IPS DF 19.7 (cell line): Measurements from ENCODE around the gene CRYBA4.
"Not testable (repeated sequence)": the region's sequence is repeated elsewhere in the genome, so short reads cannot be mapped to it uniquely, and the experiment has no call there.

ENCODE experiments used
- DNase-seq: peaks from one replicate; pipeline ENCODE4 v3.0.0-alpha.2; 2013; ENCODE audit warnings: low read depth, low spot score

The CRYBA4 gene

DNA sequence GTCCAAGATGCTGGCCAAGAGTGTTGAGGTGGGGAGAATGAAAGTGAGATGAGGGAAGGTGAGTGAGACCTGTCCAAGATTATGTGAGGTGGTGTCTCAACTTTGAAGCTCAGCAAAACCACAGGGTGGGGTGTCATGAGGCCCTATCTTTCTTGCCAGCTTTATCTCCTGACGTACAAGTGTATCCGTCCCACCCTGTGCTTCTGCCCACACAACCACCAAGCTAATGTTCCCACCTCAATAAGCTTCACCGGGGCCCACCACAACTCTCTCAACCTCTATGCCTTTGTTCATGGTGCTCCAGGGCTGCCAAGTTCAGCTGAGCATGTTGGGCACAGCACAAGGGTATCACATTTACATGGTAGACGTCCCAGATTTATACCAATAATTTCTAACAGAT lies 24.7 kb upstream of the CRYBA4 start:
- DNase-seq, result no peak

DNA sequence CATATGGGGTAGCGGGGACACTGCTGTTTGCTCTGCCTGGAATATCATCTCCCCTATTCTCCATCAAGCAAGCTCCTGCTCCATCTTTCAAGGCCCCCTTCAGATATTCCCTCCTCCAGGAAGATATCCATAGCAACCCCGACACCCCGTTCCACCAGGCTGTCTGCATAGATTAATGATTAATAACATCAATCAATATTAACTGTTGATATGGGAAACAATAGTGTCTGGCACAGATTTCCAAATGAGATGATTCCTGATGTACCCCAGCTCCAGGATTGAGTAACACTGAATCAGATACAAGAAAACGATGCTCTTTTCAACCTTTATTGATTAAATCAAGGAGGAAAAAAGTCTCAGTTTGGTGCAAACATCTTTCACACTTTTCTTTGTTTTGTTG lies 24.3 kb upstream of the CRYBA4 start:
- no peak for DNase-seq

DNA sequence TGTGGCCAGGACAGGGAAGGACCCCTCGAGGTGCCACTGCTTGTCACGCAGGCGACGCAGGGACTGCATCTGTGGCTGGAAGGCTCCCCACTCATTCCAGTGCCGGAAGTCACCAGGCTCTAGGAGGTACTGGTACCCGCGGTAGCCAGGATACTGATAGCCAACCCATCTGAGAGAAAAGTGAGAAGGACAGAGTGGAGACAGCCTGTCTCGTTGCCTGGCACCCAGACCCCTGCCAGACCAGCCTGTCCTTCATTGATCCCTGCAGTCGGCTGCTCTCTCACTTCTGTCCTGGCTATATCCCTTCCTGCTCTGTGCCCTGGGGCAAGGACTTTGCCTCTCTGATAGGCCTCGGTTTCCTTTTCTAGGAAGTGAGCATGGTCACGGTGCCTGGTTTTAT lies 22.3 kb upstream of the CRYBA4 start:
- DNase-seq, result no peak

DNA sequence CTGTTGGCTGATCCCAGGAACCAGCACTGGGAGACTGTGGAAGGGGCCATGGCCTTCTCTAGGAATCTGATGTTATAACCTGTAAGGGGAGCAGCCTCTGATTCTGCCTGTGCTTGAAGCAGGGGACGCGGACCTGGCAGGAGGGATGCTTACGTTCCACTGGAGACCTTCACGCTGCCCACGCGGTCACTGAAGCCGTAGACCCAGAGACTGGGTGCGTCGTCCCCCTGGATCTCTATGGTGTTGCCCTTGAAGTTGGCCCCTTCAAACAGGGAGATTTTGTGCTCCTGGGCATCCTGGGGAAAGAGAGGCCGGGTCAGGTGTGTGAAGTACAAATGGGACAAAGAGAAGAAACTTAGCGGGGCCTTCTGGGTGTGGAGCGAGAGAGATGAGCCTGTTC lies 20.0 kb upstream of the CRYBA4 start:
- DNase-seq, result no peak

DNA sequence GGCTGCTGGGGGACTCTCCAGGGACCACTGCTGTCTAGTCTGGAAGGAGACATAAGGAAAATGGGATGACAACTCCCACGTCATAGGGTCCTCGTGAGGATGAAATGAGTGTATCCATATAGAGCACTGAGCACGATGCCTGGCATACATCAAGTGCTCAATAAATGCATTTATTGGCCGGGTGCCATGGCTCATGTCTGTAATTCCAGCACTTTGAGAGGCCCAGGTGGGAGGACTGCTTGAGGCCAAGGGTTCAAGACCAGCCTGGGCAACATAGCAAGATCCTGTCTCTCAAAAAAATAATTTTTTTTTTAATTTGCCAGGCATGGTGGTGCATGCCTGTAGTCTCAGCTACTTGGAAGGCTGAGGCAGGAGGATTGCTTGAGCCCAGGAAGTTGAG lies 19.6 kb upstream of the CRYBA4 start:
- no peak for DNase-seq

DNA sequence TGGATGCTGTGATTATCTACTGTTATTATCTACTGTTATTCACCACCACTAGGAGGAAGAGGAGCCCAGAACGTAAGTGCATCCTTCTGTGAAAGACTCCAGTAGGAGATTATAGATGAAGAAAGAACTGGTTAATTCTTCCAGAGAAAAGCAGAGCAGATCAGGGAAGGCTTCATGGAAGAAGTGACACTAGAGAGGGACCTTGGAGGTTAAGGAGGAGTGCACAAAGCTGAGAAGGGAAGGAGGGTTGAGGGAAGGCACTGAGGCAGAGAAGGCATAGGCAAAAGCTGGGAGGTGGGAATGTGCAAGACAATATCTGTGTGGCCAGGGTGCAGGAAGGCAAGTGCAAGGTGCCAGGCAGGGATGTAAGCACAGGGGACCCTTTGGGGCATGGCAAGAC lies 17.4 kb upstream of the CRYBA4 start:
- DNase-seq, result no peak

DNA sequence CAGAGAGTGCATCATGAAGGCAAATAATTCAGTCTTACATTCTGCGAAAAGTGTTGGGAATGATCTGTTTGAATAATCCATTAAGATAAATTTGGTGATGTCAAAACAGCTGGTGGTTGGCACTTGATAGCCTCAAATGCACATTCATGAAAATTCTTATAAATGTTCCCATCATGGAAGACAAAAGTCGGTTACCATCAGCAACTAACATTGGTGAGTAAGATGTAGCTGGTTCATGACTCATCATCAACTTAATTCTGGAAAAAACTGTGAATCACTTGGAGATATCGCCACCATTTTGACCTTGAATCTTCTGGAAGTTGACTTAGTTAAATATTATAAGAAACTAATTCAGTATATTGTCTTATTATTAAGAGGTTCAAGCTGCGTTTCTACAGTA lies 15.2 kb upstream of the CRYBA4 start:
- no peak for DNase-seq

DNA sequence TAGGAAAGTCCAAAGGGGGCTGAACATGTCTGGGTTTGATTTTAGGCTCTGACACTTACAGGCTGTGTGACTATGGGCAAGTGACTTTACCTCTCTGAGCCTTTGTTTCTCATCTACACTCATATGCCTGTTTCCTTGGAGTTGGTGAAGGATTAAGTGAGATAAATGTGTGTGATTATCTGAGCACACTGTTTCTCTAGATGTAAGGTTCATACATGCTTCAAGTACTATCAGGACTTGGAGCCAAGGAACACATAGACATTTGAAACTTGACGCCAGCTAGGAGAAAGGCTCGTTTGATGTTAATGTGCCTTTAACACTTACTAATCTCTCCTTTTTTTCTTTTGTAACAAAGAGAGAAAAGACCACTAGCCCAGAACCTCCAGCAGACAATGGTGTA lies 13.6 kb upstream of the CRYBA4 start:
- DNase-seq, result no peak

DNA sequence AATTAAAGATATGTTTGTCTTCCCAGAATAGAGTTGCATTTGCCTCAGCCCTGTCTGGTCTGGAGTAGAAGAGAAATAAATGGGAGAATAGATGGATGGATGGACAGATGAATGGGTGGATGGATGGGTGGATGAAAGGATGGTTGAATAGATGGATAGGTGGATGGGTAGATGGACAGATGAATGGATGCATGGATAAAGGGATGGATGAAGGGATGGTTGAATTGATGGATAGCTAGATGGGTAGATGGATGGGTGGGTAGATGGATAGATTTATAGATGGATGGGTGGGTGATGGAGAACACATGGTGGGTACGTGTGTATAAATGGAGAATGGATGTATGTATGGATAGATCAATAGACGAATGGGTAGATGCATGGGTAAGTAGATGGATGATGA lies 12.5 kb upstream of the CRYBA4 start:
- no peak for DNase-seq

DNA sequence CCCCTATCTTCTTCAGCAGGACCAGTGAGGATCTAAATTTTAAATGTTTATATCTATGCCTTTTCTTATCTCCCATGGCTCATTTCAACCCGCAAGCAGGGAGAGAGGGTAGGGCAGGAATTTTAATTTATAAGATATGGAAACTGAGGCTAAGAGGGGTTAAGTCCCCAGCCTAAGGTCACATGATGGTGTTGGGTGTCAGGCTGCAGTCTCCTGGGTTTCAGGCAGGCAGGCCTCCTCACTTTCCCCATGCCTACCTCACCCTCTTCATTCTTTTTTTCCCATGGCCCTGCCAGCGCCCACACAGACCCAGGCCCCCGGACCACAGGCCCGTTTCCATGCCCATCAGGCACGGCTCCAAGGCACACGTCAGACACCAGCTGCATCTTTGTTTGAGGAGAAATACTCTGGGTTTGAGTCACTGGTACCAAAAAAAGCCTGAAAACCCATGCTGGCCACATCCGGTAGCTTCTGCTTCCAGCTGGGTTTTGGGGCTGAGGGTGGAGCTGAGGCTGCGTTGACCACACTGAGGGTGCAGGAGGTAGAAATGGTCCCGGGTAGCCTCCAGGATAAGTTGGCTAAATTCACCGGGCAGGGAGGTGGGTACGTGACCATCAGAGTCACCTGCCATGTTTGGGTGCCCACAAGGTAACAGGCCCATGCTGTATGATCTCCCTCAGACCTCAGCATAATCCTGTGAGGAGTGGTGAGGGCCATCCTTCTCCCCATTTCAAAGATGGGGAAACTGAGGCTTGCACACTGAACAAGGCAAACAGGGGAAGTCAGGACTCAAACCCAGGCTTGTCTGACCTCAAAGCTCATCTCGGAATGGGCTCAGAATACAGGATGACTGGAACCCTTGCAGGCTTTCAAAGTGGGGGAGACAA lies 11.4 kb upstream of the CRYBA4 start:
- DNase-seq, result no peak

DNA sequence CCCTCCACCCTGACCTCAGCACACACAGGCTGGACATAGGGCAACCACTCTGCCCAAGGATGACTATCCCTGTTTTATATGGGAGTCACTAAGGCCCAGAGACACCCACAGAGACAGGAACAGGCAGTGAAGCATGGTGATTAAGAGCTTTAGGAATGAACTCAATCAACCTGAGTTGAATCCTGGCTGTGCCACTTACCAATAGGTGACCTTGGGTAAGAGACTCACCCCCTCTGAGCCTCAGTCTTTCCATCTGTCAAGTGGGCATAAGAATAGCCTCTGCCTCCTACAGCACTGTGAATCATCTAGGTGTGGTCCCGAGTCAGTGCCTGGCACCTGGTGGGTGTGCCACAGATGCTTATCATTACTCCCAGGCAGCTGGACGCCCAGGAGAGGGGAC lies 10.8 kb upstream of the CRYBA4 start:
- no peak for DNase-seq

DNA sequence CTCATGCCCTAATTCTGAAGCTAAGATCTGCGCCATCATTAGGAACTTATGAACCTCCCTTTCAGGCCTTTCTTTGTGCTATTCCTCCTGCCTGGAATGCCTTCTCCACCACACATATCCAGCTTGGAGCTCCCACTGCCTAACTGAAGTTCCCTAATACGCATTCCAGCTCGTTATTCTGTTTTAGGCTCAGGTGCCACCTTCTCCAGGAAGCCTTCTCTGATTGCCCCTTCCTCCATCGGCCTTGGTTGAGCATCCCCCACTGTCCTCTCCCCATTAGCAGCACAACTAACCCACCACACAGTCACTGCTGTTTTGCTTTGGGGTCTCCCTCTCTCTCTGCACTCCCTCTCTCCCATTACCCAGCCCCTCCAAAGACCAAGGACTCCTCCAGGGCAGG lies 9.1 kb upstream of the CRYBA4 start:
- no peak for DNase-seq

DNA sequence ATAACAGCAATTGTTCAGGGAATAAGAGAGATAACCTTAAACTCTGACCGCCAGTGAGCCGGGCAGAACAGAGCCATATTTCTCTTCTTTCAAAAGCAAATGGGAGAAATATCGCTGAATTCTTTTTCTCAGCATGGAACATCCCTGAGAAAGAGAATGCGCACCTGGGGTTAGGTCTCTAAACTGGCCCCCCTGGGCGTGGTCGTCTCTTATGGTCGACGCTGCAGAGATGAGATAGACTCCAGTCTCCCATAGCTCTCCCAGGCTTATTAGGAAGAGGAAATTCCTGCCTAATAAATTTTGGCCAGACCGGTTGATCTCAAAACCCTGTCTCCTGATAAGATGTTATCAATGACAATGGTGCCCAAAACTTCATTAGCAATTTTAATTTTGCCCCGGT lies 8.0 kb upstream of the CRYBA4 start:
- not testable (repeated sequence) for DNase-seq

DNA sequence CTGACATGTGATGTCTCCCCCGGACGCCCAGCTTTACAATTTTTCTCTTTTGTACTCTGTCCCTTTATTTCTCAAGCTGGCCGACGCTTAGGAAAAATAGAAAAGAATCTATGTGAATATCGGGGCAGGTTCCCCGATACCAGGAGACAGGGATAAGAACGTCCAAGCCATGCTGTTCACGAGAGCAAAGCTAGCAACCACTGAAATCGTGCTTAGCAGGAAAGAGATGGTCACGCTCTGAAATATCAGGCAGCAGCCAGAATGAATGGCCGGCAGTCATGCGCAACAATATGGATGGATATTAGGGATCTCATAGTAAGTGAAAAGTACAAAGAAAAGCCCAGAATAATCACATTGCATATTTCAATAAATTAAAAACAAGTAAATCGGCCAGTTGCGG lies 7.4 kb upstream of the CRYBA4 start:
- no peak for DNase-seq

DNA sequence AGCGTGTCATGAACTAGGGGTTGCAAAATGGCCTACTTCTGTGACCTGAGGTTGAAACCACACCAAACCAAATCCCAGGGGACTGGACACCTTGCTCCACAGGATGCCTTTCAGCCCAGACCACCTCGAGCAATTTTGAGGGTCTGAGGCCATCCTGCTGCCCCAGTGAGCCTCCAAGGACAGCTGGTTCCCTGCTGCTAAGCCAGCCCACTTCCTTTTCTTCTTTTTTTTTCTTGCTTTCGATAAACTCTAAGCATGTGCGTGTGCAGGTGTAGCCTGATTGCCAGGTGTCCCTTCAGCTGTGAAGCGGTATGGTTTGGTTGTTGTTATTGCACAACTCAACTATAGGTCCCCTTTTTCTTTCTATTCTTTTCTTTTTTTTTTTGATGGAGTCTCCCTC lies 6.6 kb upstream of the CRYBA4 start:
- DNase-seq, result no peak

DNA sequence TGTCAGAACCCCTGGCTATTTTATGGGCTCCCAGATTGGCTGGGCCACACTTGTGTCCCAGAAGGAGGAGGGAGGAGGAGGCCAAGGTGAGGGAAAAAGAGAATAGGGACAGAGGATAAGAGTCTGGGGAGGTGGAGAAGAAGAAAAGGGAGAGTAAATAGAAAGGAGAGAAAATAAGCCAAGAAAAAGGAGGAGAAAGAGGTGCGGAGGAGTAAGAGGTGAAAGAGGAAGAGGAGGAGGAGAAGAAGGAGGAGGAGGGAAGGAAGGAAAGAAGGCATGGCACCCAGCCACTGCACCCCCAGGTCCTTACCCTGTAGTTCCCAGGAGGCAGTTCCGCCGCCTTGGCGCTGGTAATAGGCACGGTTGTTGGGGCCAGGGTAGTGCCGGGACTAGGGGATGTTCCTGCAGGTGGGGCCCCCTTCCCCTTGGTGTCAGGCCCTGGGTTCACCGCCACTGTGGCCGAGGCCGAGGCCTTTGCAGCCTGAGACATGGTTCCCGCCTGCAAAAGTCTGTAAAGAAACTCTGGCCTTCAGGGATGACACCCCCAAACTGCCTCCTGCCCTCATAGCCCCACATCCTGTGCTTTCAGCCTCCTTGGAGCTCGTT lies 5.8 kb upstream of the CRYBA4 start:
- no peak for DNase-seq

DNA sequence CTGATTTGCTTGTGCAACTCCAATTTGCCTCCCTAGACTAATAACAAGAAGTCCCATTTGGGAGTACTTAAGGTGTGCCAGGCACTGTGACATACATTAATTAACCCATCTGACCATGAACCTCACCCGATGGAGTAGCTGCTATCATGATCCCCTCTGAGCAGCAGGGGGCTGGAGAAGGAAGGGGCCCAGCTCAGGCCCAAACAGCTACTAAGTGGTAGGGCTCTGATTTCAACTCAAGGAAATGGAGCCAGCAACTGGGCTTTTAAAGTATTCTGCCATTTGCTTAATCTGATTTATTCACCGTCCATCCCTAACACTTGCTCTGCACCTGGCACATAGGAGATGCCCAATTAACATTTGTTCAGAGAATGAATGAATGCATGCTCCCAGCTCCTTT lies 5.1 kb upstream of the CRYBA4 start:
- DNase-seq, result no peak

DNA sequence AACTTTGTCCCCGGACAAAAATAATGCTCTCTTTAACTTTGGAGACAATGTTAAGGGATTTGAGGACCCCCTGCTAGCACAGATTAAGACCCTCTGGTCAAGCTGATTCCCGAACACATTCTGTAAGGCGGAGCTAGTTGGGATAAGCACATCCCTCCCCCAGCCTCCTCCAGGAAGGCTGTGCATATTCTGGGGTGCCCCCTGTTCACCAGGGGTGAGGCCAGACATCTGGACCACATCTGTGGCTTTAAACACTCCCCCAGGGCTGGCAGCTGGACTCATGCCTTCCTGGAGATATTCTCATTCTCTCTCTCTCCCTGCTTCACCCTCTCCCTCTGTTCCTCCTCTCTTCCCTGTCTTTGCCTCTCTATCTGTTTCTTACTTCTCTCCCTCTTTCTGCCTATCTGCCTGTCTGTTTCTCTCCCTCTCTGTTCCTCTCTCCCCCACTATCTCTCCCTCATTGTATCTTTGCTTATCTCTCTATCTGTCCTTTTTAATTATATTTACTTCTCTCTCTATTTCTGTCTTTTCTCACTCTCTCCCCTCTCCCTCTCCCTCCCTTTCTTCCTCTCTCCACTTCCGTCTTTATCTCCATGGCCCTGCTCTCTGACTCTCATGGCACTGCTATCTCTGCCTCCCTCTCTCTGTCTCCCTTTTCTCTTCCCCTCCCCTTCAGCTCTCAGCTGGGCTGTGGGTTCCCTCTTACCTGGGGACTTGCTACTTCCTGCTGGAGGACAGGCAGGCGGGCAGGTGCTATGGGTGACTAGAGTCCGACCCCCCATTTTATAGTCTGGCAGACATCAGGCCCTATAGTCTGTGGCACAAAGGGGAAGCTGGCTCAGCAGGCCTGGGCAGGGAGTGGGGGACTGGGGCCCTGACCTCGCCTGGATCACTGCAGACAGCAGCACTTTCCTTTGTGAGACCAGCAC lies 4.2 kb upstream of the CRYBA4 start, which contains the start of gene CRYBB1:
TSS of gene CRYBB1 (minus strand) at position 757 of the 929 bp plus-strand sequence. CDS start 1,708 bp downstream, outside the sequence.
- no peak for DNase-seq

DNA sequence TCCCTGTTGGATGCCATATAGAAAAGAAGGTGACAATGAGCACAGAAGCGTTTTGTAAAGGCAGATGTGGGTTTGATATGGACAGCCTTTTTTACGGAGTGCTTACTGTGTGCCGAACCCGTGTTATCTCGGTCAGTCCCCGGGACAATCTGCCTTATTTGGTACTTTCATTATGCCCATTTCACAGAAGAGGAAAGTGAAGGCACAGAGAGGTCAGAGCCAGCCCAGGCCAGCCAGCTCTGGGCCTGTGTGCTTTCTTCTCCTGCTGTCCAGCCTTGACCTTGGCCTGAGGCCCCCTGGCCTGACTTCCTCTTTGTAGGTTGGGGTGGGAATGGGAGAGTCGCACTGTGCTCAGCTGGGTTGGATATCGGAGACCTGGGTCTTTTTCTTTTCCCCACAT lies 3.3 kb upstream of the CRYBA4 start:
- DNase-seq, result no peak

DNA sequence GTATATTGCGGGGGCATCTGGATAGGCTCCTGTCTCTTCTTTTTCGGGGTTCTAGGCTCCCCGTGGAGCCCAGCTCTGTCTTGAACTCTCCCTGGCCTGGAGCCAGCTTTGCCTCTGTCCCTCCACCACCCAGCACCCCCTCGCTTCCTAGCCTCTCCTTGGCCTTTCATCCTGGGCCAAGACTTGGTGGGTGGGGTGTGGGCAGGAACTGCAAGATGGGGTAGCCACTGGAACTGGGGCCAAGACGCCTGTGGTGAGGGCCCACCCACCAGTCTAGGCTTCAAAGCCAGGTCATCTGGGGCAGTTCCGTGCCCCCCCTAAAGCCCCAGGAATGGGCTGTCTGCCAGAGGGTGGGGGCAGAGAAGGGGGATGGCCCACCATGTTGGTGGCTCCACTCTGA lies 2.3 kb upstream of the CRYBA4 start:
- no peak for DNase-seq

DNA sequence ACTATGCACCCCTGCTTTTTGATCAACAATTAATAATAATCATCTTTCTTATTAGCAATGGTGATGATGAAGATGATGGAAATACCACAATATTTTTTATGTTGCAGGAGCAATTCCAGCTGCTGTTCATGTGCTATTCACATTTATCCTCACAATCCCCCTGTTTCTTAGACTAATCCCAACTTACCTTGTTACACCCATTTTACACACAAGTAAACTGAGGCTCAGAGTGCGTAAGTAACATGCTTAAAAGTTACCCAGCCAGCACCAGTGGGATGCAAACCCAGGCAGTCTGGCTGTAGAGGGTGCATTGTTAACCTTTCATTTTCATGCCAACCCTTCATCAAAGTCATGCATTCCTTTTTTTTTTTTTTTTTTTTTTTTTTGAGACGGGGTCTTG lies 1.6 kb upstream of the CRYBA4 start:
- DNase-seq, result no peak

DNA sequence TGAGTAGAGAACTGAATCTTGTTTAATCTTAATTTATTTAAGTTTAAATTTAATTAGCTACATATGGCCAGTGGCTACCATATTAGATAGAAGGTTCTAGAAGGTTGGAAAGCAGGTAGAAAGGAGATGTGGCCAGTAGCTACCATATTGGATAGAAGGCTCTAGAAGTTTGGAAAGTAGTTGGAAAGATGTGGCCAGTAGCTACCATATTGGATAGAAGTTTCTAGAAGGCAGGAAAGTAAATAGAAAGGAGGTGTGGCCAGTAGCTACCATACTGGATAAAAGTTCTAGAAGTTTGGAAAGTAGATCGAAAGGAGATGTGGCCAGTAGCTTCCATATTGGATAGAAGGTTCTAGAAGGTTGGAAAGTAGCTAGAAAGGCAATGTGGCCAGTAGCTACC lies 2.2 kb downstream of the CRYBA4 start:
- DNase-seq, result no peak
